ENCODE measurements around the gene TNFRSF8. TPM values are rescaled to one million over a fixed set of nuclear protein-coding genes. Genes with fewer than 3 reads are reported as not detected.

The TNFRSF8 gene
- total and polyA plus RNA-seq, 2 of the 13 experiments (the other 11 are each of a cell fraction or from before 2014, with no cell fraction given) = not detected

GRCh38 chr1:12125422-12126355 is 62.6 kb downstream of the TNFRSF8 start (continued):
- TF ChIP-seq ZNF766 (CRISPR knock-in tag; IDR thresholded peaks at IDR 0.05; ENCODE audit: borderline replicate concordance) = no peak
- TF ChIP-seq HIVEP1 (CRISPR knock-in tag; IDR thresholded peaks at IDR 0.05) = no peak
- no peak for TF ChIP-seq SP2 (CRISPR knock-in tag; IDR thresholded peaks at IDR 0.05)

- H4K20me1 ChIP-seq (ENCODE audit: insufficient read depth, low read length) = no peaks in the 10 kb centered on the region
- peaks cover 25% of the 10 kb centered on the region for H3K4me1 ChIP-seq (ENCODE audit: insufficient read depth, low read length)
- no peaks in the 10 kb centered on the region for H3K36me3 ChIP-seq (replicated peaks in 1 of 2; ENCODE audit: control insufficient read depth in 1 of 2, insufficient read depth in 2 of 2, low read length in 2 of 2)
- no peak overlapping the region for H2AFZ ChIP-seq (ENCODE audit: low read length)
- H3K4me3 ChIP-seq (replicated peaks in 1 of 3; ENCODE audit: insufficient read depth in 1 of 3, low read depth in 2 of 3, low read length in 3 of 3) = no peak overlapping the region
- no peaks in the 10 kb centered on the region for H3K9me3 ChIP-seq (ENCODE audit: low read length)
- ChIA-PET CTCF (ENCODE audit: low intra/inter-chr PET ratio, low total read pairs) (interaction anchor here (5.3 kb wide), 1 partner anchor 81 kb away, joined by 93 read pairs; no protein-coding TSS in a partner anchor), POLR2A (no interaction called here)
- H3K4me2 ChIP-seq (ENCODE audit: low read depth, low read length) = no peak overlapping the region
- FAIRE-seq (no peak), ATAC-seq (no peak), DNase-seq (ENCODE audit: low spot score) (no peak)
- WGBS (ENCODE audit: low lambda C conversion rate) = 67% methylated on average over 7 of the region's 9 CpGs
- no peak for TF ChIP-seq TOPORS (CRISPR knock-in tag; IDR thresholded peaks at IDR 0.05)
- peak; percentile 74; the same call in 1 of the 2 replicates for TF ChIP-seq PRDM15 (CRISPR knock-in tag; IDR thresholded peaks at IDR 0.05)
- H3K27me3 ChIP-seq (ENCODE audit: control insufficient read depth in 1 of 2, insufficient read depth in 2 of 2, low read length in 2 of 2) = peaks cover 5 to 25% of the 10 kb centered on the region in 2 experiments
- intact Hi-C loops (cut with micrococcal nuclease; ENCODE audit: unreplicated experiment) = no loop called here
- no TSS peak for BruUV-seq (replicated peaks)
- H3K79me2 ChIP-seq (ENCODE audit: insufficient read depth, low read length) = no peaks in the 10 kb centered on the region
- in situ Hi-C loops (cut with HindIII; ENCODE audit: extremely low pct_ligation_motif_present, low pct_unique_long_range_greater_than_20kb) = no loop called here
- no peak overlapping the region for H3K27ac ChIP-seq (ENCODE audit: extremely low read length, insufficient read depth, low read length)
- no peak overlapping the region for H3K9ac ChIP-seq (ENCODE audit: insufficient read depth, low read depth, low read length)
Measured at GRCh38 chr1:12126781-12127180, 63.7 kb downstream of the TNFRSF8 start.
